GM12878 (cell line): ENCODE results near the gene SHROOM3. TPM values are rescaled to one million over a fixed set of nuclear protein-coding genes. Genes with fewer than 3 reads are reported as not detected.
A peak's percentile ranks its signal among the peaks of the same experiment; 100 is the strongest.

Experiments used
- ATAC-seq: fragments of 200-7000 bp; cut with Tn5 transposase; 3 replicates; pipeline ENCODE4 v1.9.1; 2020; ENCODE audit warnings: mild to moderate bottlenecking, moderate library complexity
- BruUV-seq: library from RNA; stranded (reverse); fragments of 400-500 nt; replicated peaks from 2 replicates; lab custom pipeline; 2021; lab: Mats Ljungman, UMichigan
- CTCF ChIA-PET: fragments of 300-600 bp; sonication (Branson Sonifier 250); formaldehyde crosslinking; extraction: SDS; loops from one replicate; lab custom pipeline; 2021; ENCODE audit warnings: inconsistent platforms; lab: Yijun Ruan, JAX
- POLR2A ChIA-PET: fragments of 350-600 bp; formaldehyde crosslinking; extraction: SDS; loops from one replicate; lab custom pipeline; 2021; ENCODE audit warnings: inconsistent platforms; lab: Charles Lee
- RAD21 ChIA-PET: fragments of 300-600 bp; sonication (Branson Sonifier 250); formaldehyde crosslinking; loops from one replicate; lab custom pipeline; 2023; ENCODE audit warnings: antibody characterized with exemption; ENCODE audit not compliant: unreplicated experiment; lab: Charles Lee
- SMC1A ChIA-PET: fragments of 300-600 bp; sonication (Branson Sonifier 250); formaldehyde crosslinking; loops from one replicate; lab custom pipeline; 2023; ENCODE audit not compliant: unreplicated experiment, uncharacterized antibody; lab: Charles Lee
- DNase-seq: peaks from one replicate; pipeline ENCODE4 v3.0.0-alpha.2; 2011; ENCODE audit warnings: low read depth, low spot score
- FAIRE-seq: peaks from 3 replicates; lab custom pipeline; 2011; peaks lifted over from hg19 to GRCh38; lab: Jason Lieb, UNC
- H2AFZ ChIP-seq: 2 replicates; pipeline ENCODE4 v1.6.0; 2011; ENCODE audit warnings: low read depth, low read length, control low read depth; ENCODE audit not compliant: control insufficient read depth
- H3K27ac ChIP-seq: 2 replicates; pipeline ENCODE4 v1.5.1; 2011; ENCODE audit warnings: control low read depth; ENCODE audit not compliant: control insufficient read depth, insufficient read depth
- H3K27me3 ChIP-seq, 2 experiments: replicated peaks in 1 of 2; 2 replicates each; pipeline versions ENCODE4 v1.6.0 to v1.6.1; 2011; ENCODE audit warnings: low read length in 1 of 2; ENCODE audit not compliant: control insufficient read depth in 2 of 2, insufficient read depth in 2 of 2
- H3K36me3 ChIP-seq, 2 experiments: 2 replicates each; pipeline ENCODE4 v1.5.1; 2011; ENCODE audit warnings: low read length in 1 of 2; ENCODE audit not compliant: control insufficient read depth in 2 of 2, insufficient read depth in 2 of 2
- H3K4me1 ChIP-seq: 2 replicates; pipeline ENCODE4 v1.6.1; 2011; ENCODE audit warnings: mild to moderate bottlenecking, low read length, moderate library complexity, mixed read lengths; ENCODE audit not compliant: control insufficient read depth, insufficient read depth
- H3K4me2 ChIP-seq: 2 replicates; pipeline ENCODE4 v1.6.0; 2011; ENCODE audit warnings: control low read depth; ENCODE audit not compliant: control insufficient read depth, insufficient read depth
- H3K4me3 ChIP-seq: fragments of 200-600 bp; sonication (generic); 2 replicates; pipeline ENCODE4 v1.5.1; 2016
- H3K79me2 ChIP-seq: 2 replicates; pipeline ENCODE4 v1.6.0; 2011; ENCODE audit warnings: low read length; ENCODE audit not compliant: control insufficient read depth, insufficient read depth
- H3K9ac ChIP-seq: 2 replicates; pipeline ENCODE4 v1.8.0; 2011; ENCODE audit warnings: low read length, control low read depth, mixed read lengths; ENCODE audit not compliant: control insufficient read depth, insufficient read depth
- H3K9me3 ChIP-seq: replicated peaks from 3 replicates; pipeline ENCODE4 v1.5.1; 2011; ENCODE audit warnings: mild to moderate bottlenecking, low read length; ENCODE audit not compliant: control insufficient read depth, insufficient read depth
- H4K20me1 ChIP-seq: 2 replicates; pipeline ENCODE4 v1.6.0; 2011; ENCODE audit not compliant: control insufficient read depth, insufficient read depth
- NR2C2 ChIP-seq: IDR thresholded peaks from 2 replicates; pipeline ENCODE4 v1.6.1; 2011; ENCODE audit warnings: borderline replicate concordance, low read depth; ENCODE audit not compliant: control insufficient read depth, insufficient read length
- RFX5 ChIP-seq: IDR thresholded peaks from 2 replicates; pipeline ENCODE4 v1.6.1; 2011; ENCODE audit warnings: low read depth, low read length, improper control_type of control experiment
- SRF ChIP-seq, 2 experiments: IDR thresholded peaks; 2 replicates each; pipeline ENCODE4 v1.6.1; 2011; ENCODE audit warnings: low read depth in 2 of 2, low read length in 2 of 2, mild to moderate bottlenecking in 1 of 2, moderate library complexity in 1 of 2
- WGBS: methylation state at CpG from one replicate; pipeline ENCODE4 v1.1.6; 2016; ENCODE audit warnings: low lambda C conversion rate; ENCODE audit not compliant: insufficient replicate concordance, insufficient coverage; ENCODE audit errors: missing lambda C conversion rate; 5-methylcytosine and 5-hydroxymethylcytosine counted together
- in situ Hi-C: fragments of 300-500 bp; cut with MboI; formaldehyde crosslinking; loops from 9 replicates; pipeline ENCODE4 v1.14.3; 2018; ENCODE audit warnings: mixed read lengths
- intact Hi-C: fragments of 100-400 bp; cut with micrococcal nuclease; formaldehyde crosslinking; loops from one replicate; pipeline ENCODE4 v1.14.2; 2022; ENCODE audit not compliant: unreplicated experiment
- polyA plus RNA-seq, 11 experiments: library from polyadenylated mRNA; depleted of rRNA in 4 of 11; unstranded in 6 of 11; stranded (reverse) in 5 of 11; fragments of >200 nt; fragmentation: Nextera tagmentation in 4 of 11; fragmentation: Illumina TruSeq in 1 of 11; extraction: Ambion mirVana in 4 of 11; extraction: Trizol in 1 of 11; gene quantifications; 1 replicate in 1 of 11; 2 replicates in 10 of 11; pipeline versions ENCODE4 v1.2.1 to v1.2.3, GENCODE V29; 2011 to 2016; ENCODE audit warnings: inconsistent platforms in 2 of 11, missing spikeins in 2 of 11, low read depth in 1 of 11
- total RNA-seq, 4 experiments: library from RNA; depleted of rRNA in 3 of 4; stranded (reverse); fragments of >200 nt in 3 of 4; fragmentation: Illumina TruSeq in 1 of 4; extraction: Trizol in 1 of 4; gene quantifications; 2 replicates each; pipeline versions ENCODE4 v1.2.1 to v1.2.3, GENCODE V29; 2013 to 2021

The SHROOM3 gene
- total and polyA plus RNA-seq, 10 of the 15 experiments (the other 5 are each of a cell fraction or from before 2014, with no cell fraction given) = under 0.01 to 0.29 (median 0.08) TPM; not detected in 1

GRCh38 chr4:76738086-76738931 lies 303.3 kb downstream of the SHROOM3 start:
- ChIA-PET SMC1A (no interaction called here), POLR2A (interaction anchor here (0.6 kb wide), 1 partner anchor 18 kb away, joined by 3 read pairs; no protein-coding TSS in a partner anchor), RAD21 (no interaction called here), CTCF (interaction anchor here (0.5 to 0.6 kb wide), 2 partner anchors 304 to 484 kb away, joined by 3 read pairs; no protein-coding TSS in a partner anchor)
- Histone ChIP-seq H3K9ac (no peak overlapping the region), H3K79me2 (no peaks in the 10 kb centered on the region), H3K27me3 (no peaks in the 10 kb centered on the region; a peak in 1 of 4 replicates), H2AFZ (no peak overlapping the region), H3K4me2 (no peak overlapping the region), H4K20me1 (no peaks in the 10 kb centered on the region; the same call in 1 of the 2 replicates), H3K9me3 (no peaks in the 10 kb centered on the region), H3K36me3 (no peaks in the 10 kb centered on the region), H3K4me3 (no peak overlapping the region), H3K4me1 (no peaks in the 10 kb centered on the region; the same call in none of the 2 replicates), H3K27ac (no peak overlapping the region)
- in situ Hi-C loops (no loop called here), intact Hi-C loops (no loop called here)
- FAIRE-seq (peak; percentile 52), ATAC-seq (peak; percentile 55), DNase-seq (peak; percentile 30)
- 32% methylated on average over 5 of the region's 5 CpGs for WGBS
- BruUV-seq = no TSS peak
- TF ChIP-seq NR2C2 (no peak), SRF (IDR thresholded peaks at IDR 0.05; ENCODE audit: low read depth in 2 of 2, low read length in 2 of 2) (0 out of 4 replicates have a peak, but pooled peaks of 1 of the 2 experiments have one; percentile 5)

- ChIA-PET CTCF (no interaction called here), SMC1A (no interaction called here), RAD21 (no interaction called here), POLR2A (no interaction called here)
- H2AFZ ChIP-seq = no peak overlapping the region
- no peaks in the 10 kb centered on the region for H4K20me1 ChIP-seq
- intact Hi-C loops (loop anchor here (10.0 kb wide), 1 partner anchor 555 kb away; no protein-coding TSS in a partner anchor), in situ Hi-C loops (no loop called here)
- H3K9me3 ChIP-seq = no peaks in the 10 kb centered on the region
- H3K9ac ChIP-seq = no peak overlapping the region
- no TSS peak for BruUV-seq
- no peaks in the 10 kb centered on the region for H3K36me3 ChIP-seq
- H3K27me3 ChIP-seq = no peaks in the 10 kb centered on the region; a peak in 1 of 4 replicates
- ATAC-seq (no peak), DNase-seq (no peak), FAIRE-seq (no peak)
- TF ChIP-seq RFX5 = no peak
- H3K4me3 ChIP-seq = no peak overlapping the region
- 95% methylated on average over 24 of the region's 24 CpGs for WGBS
- no peak overlapping the region for H3K27ac ChIP-seq
- H3K79me2 ChIP-seq = no peaks in the 10 kb centered on the region
- no peak overlapping the region for H3K4me2 ChIP-seq
- no peaks in the 10 kb centered on the region; the same call in 1 of the 2 replicates for H3K4me1 ChIP-seq
Measured at GRCh38 chr4:76740192-76740591, 305.2 kb downstream of the SHROOM3 start.
